ENCODE data around the gene CREBL2. TPM values are rescaled to one million over a fixed set of nuclear protein-coding genes. Genes with fewer than 3 reads are reported as not detected.

CREBL2 gene
- total and polyA plus RNA-seq, 2 of the 13 experiments (the other 11 are each of a cell fraction or from before 2014, with no cell fraction given): 6.9 to 8.4 TPM

- no peak for DNase-seq (ENCODE audit: low spot score)
- no peak for FAIRE-seq
- ATAC-seq: no peak
These were observed 12.8 kb upstream of the CREBL2 start for GRCh38 chr12:12598864-12599263.

GRCh38 chr12:12599750-12600643, 11.7 kb upstream of the CREBL2 start:
- no peak for ATAC-seq
- BruUV-seq (replicated peaks): no TSS peak
- no peak overlapping the region for H2AFZ ChIP-seq (ENCODE audit: low read length)

More at GRCh38 chr12:12598864-12599263, 12.8 kb upstream of the CREBL2 start:
- no TSS peak for BruUV-seq (replicated peaks)
- H3K79me2 ChIP-seq (ENCODE audit: insufficient read depth, low read length): no peaks in the 10 kb centered on the region
- H3K4me2 ChIP-seq (ENCODE audit: low read depth, low read length): no peak overlapping the region
- H2AFZ ChIP-seq (ENCODE audit: low read length): no peak overlapping the region
- ChIA-PET POLR2A (no interaction called here), CTCF (ENCODE audit: low intra/inter-chr PET ratio, low total read pairs) (no interaction called here)
- no peaks in the 10 kb centered on the region for H3K27me3 ChIP-seq (ENCODE audit: control insufficient read depth in 1 of 2, insufficient read depth in 2 of 2, low read length in 2 of 2)
- no peaks in the 10 kb centered on the region for H3K9me3 ChIP-seq (ENCODE audit: low read length)
- H3K9ac ChIP-seq (ENCODE audit: insufficient read depth, low read depth, low read length): no peak overlapping the region
- H3K36me3 ChIP-seq (replicated peaks in 1 of 2; ENCODE audit: control insufficient read depth in 1 of 2, insufficient read depth in 2 of 2, low read length in 2 of 2): no peaks in the 10 kb centered on the region
- intact Hi-C loops (cut with micrococcal nuclease; ENCODE audit: unreplicated experiment): no loop called here
- H3K4me3 ChIP-seq (replicated peaks in 1 of 3; ENCODE audit: insufficient read depth in 1 of 3, low read depth in 2 of 3, low read length in 3 of 3): no peak overlapping the region
- no peaks in the 10 kb centered on the region for H4K20me1 ChIP-seq (ENCODE audit: insufficient read depth, low read length)
- TF ChIP-seq ZNF354B (CRISPR knock-in tag; IDR thresholded peaks at IDR 0.05) (no peak), WIZ (CRISPR knock-in tag; IDR thresholded peaks at IDR 0.05) (no peak), FOSL1 (CRISPR knock-in tag; IDR thresholded peaks at IDR 0.05; ENCODE audit: borderline replicate concordance) (no peak), ZNF350 (CRISPR knock-in tag; IDR thresholded peaks at IDR 0.05; ENCODE audit: borderline replicate concordance, low read depth) (no peak)
- in situ Hi-C loops (cut with HindIII; ENCODE audit: extremely low pct_ligation_motif_present, low pct_unique_long_range_greater_than_20kb): no loop called here
- H3K27ac ChIP-seq (ENCODE audit: extremely low read length, insufficient read depth, low read length): no peak overlapping the region
- peaks cover 16% of the 10 kb centered on the region for H3K4me1 ChIP-seq (ENCODE audit: insufficient read depth, low read length)
- WGBS (ENCODE audit: low lambda C conversion rate): 50% methylated on average over 3 of the region's 3 CpGs

More at GRCh38 chr12:12599750-12600643, 11.7 kb upstream of the CREBL2 start:
- in situ Hi-C loops (cut with HindIII; ENCODE audit: extremely low pct_ligation_motif_present, low pct_unique_long_range_greater_than_20kb) (no loop called here), intact Hi-C loops (cut with micrococcal nuclease; ENCODE audit: unreplicated experiment) (no loop called here)
- TF ChIP-seq ZNF768 (CRISPR knock-in tag; IDR thresholded peaks at IDR 0.05) (peak; percentile 60; the same call in 1 of the 2 replicates), ZNF350 (CRISPR knock-in tag; IDR thresholded peaks at IDR 0.05; ENCODE audit: borderline replicate concordance, low read depth) (no peak), ZNF574 (CRISPR knock-in tag; IDR thresholded peaks at IDR 0.05) (0 out of 2 replicates have a peak, but pooled peaks have one; percentile 12), HOXA5 (CRISPR knock-in tag; IDR thresholded peaks at IDR 0.05) (0 out of 2 replicates have a peak, but pooled peaks have one; percentile 25)
- no peak for DNase-seq (ENCODE audit: low spot score)
- Histone ChIP-seq H3K79me2 (ENCODE audit: insufficient read depth, low read length) (no peaks in the 10 kb centered on the region), H4K20me1 (ENCODE audit: insufficient read depth, low read length) (no peaks in the 10 kb centered on the region), H3K27me3 (ENCODE audit: control insufficient read depth in 1 of 2, insufficient read depth in 2 of 2, low read length in 2 of 2) (no peaks in the 10 kb centered on the region), H3K4me3 (replicated peaks in 1 of 3; ENCODE audit: insufficient read depth in 1 of 3, low read depth in 2 of 3, low read length in 3 of 3) (no peak overlapping the region), H3K27ac (ENCODE audit: extremely low read length, insufficient read depth, low read length) (no peak overlapping the region), H3K36me3 (replicated peaks in 1 of 2; ENCODE audit: control insufficient read depth in 1 of 2, insufficient read depth in 2 of 2, low read length in 2 of 2) (no peaks in the 10 kb centered on the region), H3K9ac (ENCODE audit: insufficient read depth, low read depth, low read length) (no peak overlapping the region), H3K4me1 (ENCODE audit: insufficient read depth, low read length) (peaks cover 24% of the 10 kb centered on the region), H3K9me3 (ENCODE audit: low read length) (no peaks in the 10 kb centered on the region), H3K4me2 (ENCODE audit: low read depth, low read length) (0 out of 2 replicates have a peak overlapping the region, but pooled peaks have one; percentile 14)
- CTCF ChIA-PET (ENCODE audit: low intra/inter-chr PET ratio, low total read pairs): no interaction called here
- WGBS (ENCODE audit: low lambda C conversion rate): 72% methylated on average over 9 of the region's 9 CpGs
- POLR2A ChIA-PET: interaction anchor here (1.0 to 2.4 kb wide), 2 partner anchors 12 to 37 kb away, joined by 3 to 12 read pairs; partner anchors contain the start of genes CREBL2 and DUSP16
- no peak for FAIRE-seq

Data from HepG2 (cell line).